Skeletal muscle tissue (tissue), 4 donors: ENCODE measurements around the gene CD163L1. TPM values are rescaled to one million over a fixed set of nuclear protein-coding genes. Genes with fewer than 3 reads are reported as not detected.

Experiments
- H3K27ac ChIP-seq: one replicate; pipeline ENCODE4 v1.7.0; 2013; ENCODE audit warnings: mild to moderate bottlenecking, low read depth, low read length, inconsistent platforms
- H3K27me3 ChIP-seq, 3 donors: one replicate each; pipeline ENCODE4 v1.7.0; 2013; ENCODE audit warnings: low read length in 3 of 3; ENCODE audit not compliant: control insufficient read depth in 3 of 3, insufficient read depth in 3 of 3
- H3K36me3 ChIP-seq, 3 donors: one replicate each; pipeline ENCODE4 v1.7.0; 2013; ENCODE audit warnings: low read length in 3 of 3; ENCODE audit not compliant: control insufficient read depth in 3 of 3, insufficient read depth in 3 of 3
- H3K4me1 ChIP-seq, 3 donors: one replicate each; pipeline ENCODE4 v1.7.0; 2013; ENCODE audit warnings: low read length in 3 of 3, mild to moderate bottlenecking in 3 of 3; ENCODE audit not compliant: control insufficient read depth in 3 of 3, insufficient read depth in 3 of 3
- H3K4me3 ChIP-seq, 3 donors: one replicate each; pipeline ENCODE4 v1.7.0; 2013; ENCODE audit warnings: low read length in 3 of 3
- H3K9ac ChIP-seq, 3 donors: one replicate each; pipeline ENCODE4 v1.7.0; 2013; ENCODE audit warnings: low read length in 3 of 3, mild to moderate bottlenecking in 3 of 3, moderate library complexity in 2 of 3, low read depth in 1 of 3
- H3K9me3 ChIP-seq, 3 donors: one replicate each; pipeline ENCODE4 v1.7.0; 2013; ENCODE audit warnings: low read length in 3 of 3; ENCODE audit not compliant: control insufficient read depth in 3 of 3
- total RNA-seq: library from RNA; depleted of rRNA; stranded (reverse); fragments of >200 nt; gene quantifications from one replicate; pipeline ENCODE4 v1.2.3, GENCODE V29; 2014
- donor health status: Osteomylitis.

CD163L1 gene
- total RNA-seq, 1 donor from 2014 or later, result 4.7 TPM

- no peaks in the 10 kb centered on the region for H3K27me3 ChIP-seq
- H3K9me3 ChIP-seq, result peaks cover 0 to 3% (median 0%) of the 10 kb centered on the region in 3 donors
- no peak overlapping the region for H3K27ac ChIP-seq
- H3K36me3 ChIP-seq, result no peaks in the 10 kb centered on the region
- H3K4me3 ChIP-seq, result no peak overlapping the region
- no peak overlapping the region for H3K9ac ChIP-seq
- H3K4me1 ChIP-seq, result no peaks in the 10 kb centered on the region
These were observed 11.8 kb downstream of the CD163L1 start for GRCh38 chr12:7431993-7432685.

- H3K9ac ChIP-seq, result no peak overlapping the region
- no peaks in the 10 kb centered on the region for H3K36me3 ChIP-seq
- H3K9me3 ChIP-seq, result no peaks in the 10 kb centered on the region
- no peaks in the 10 kb centered on the region for H3K27me3 ChIP-seq
- H3K4me1 ChIP-seq, result no peaks in the 10 kb centered on the region
- no peak overlapping the region for H3K4me3 ChIP-seq
- no peak overlapping the region for H3K27ac ChIP-seq
These were observed 32.6 kb downstream of the CD163L1 start for GRCh38 chr12:7411343-7411742.

- Histone ChIP-seq H3K36me3 (no peaks in the 10 kb centered on the region), H3K9me3 (no peaks in the 10 kb centered on the region), H3K27ac (no peak overlapping the region), H3K27me3 (no peaks in the 10 kb centered on the region), H3K4me3 (no peak overlapping the region), H3K4me1 (no peaks in the 10 kb centered on the region), H3K9ac (no peak overlapping the region)
These were observed 39.7 kb downstream of the CD163L1 start for GRCh38 chr12:7404275-7404674.

GRCh38 chr12:7403466-7403865, 40.5 kb downstream of the CD163L1 start:
- no peaks in the 10 kb centered on the region for H3K4me1 ChIP-seq

GRCh38 chr12:7399089-7399488, 44.9 kb downstream of the CD163L1 start:
- Histone ChIP-seq H3K4me3 (no peak overlapping the region), H3K9ac (no peak overlapping the region), H3K4me1 (no peaks in the 10 kb centered on the region), H3K27me3 (no peaks in the 10 kb centered on the region), H3K9me3 (peaks cover 0 to 2% (median 0%) of the 10 kb centered on the region in 3 donors), H3K36me3 (no peaks in the 10 kb centered on the region), H3K27ac (no peak overlapping the region)

More at GRCh38 chr12:7403466-7403865, 40.5 kb downstream of the CD163L1 start:
- H3K27ac ChIP-seq, result no peak overlapping the region
- H3K27me3 ChIP-seq, result no peaks in the 10 kb centered on the region
- no peak overlapping the region for H3K4me3 ChIP-seq
- no peaks in the 10 kb centered on the region for H3K9me3 ChIP-seq
- no peaks in the 10 kb centered on the region for H3K36me3 ChIP-seq
- H3K9ac ChIP-seq, result no peak overlapping the region

GRCh38 chr12:7396418-7396817, 47.5 kb downstream of the CD163L1 start:
- Histone ChIP-seq H3K27ac (no peak overlapping the region), H3K9me3 (peaks cover 0 to 2% (median 0%) of the 10 kb centered on the region in 3 donors), H3K4me3 (no peak overlapping the region), H3K9ac (no peak overlapping the region), H3K4me1 (no peaks in the 10 kb centered on the region), H3K27me3 (no peaks in the 10 kb centered on the region), H3K36me3 (no peaks in the 10 kb centered on the region)

- Histone ChIP-seq H3K36me3 (no peaks in the 10 kb centered on the region), H3K9me3 (peaks cover 0 to 2% (median 0%) of the 10 kb centered on the region in 3 donors), H3K4me1 (no peaks in the 10 kb centered on the region), H3K4me3 (no peak overlapping the region), H3K27me3 (no peaks in the 10 kb centered on the region), H3K9ac (no peak overlapping the region), H3K27ac (no peak overlapping the region)
These were observed 48.0 kb downstream of the CD163L1 start for GRCh38 chr12:7395950-7396349.

GRCh38 chr12:7387289-7387688, 56.7 kb downstream of the CD163L1 start:
- Histone ChIP-seq H3K27me3 (no peaks in the 10 kb centered on the region), H3K9me3 (peaks cover 0 to 2% (median 0%) of the 10 kb centered on the region in 3 donors), H3K4me3 (no peak overlapping the region), H3K9ac (no peak overlapping the region), H3K36me3 (no peaks in the 10 kb centered on the region), H3K27ac (no peak overlapping the region), H3K4me1 (no peaks in the 10 kb centered on the region)

GRCh38 chr12:7383157-7383556, 60.8 kb downstream of the CD163L1 start:
- Histone ChIP-seq H3K4me3 (no peak overlapping the region), H3K9ac (no peak overlapping the region), H3K4me1 (no peaks in the 10 kb centered on the region), H3K27ac (no peak overlapping the region), H3K36me3 (no peaks in the 10 kb centered on the region), H3K9me3 (peaks cover 0 to 2% (median 0%) of the 10 kb centered on the region in 3 donors), H3K27me3 (no peaks in the 10 kb centered on the region)

- H3K9me3 ChIP-seq, result no peaks in the 10 kb centered on the region
- no peaks in the 10 kb centered on the region for H3K27me3 ChIP-seq
- H3K4me3 ChIP-seq, result no peak overlapping the region
- H3K9ac ChIP-seq, result no peak overlapping the region
- no peak overlapping the region for H3K27ac ChIP-seq
- no peaks in the 10 kb centered on the region for H3K36me3 ChIP-seq
- no peaks in the 10 kb centered on the region for H3K4me1 ChIP-seq
These were observed 67.8 kb downstream of the CD163L1 start for GRCh38 chr12:7376196-7376595.
